ENCODE results near the gene ANKRD29.

The ANKRD29 gene

GRCh38 chr18:23683671-23684070 lies 21.0 kb upstream of the ANKRD29 start:
- DNase-seq: peak; percentile 22

DNA sequence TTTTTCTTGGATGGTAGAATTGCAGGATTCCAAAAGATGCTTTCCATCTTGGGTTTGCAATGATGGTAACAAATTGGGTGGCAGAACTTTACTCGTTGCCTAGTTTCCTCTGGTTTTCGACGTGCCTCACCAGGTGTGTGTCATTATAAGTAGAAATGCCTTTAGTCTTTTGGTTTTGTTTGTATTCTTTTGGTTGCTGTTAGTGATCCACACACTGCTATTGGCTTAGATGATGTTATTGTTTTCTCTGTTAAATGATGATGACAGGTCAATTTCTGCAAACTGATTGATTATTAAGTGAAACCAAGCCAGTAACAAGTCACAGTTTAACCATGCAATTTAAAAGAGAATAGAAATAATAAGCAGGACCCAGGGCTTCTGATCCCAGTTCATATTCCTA lies 20.4 kb upstream of the ANKRD29 start:
- DNase-seq: no peak

- DNase-seq: no peak
These were observed 19.8 kb upstream of the ANKRD29 start for GRCh38 chr18:23682472-23682871.

GRCh38 chr18:23682045-23682444 lies 19.3 kb upstream of the ANKRD29 start:
- DNase-seq: no peak

DNA sequence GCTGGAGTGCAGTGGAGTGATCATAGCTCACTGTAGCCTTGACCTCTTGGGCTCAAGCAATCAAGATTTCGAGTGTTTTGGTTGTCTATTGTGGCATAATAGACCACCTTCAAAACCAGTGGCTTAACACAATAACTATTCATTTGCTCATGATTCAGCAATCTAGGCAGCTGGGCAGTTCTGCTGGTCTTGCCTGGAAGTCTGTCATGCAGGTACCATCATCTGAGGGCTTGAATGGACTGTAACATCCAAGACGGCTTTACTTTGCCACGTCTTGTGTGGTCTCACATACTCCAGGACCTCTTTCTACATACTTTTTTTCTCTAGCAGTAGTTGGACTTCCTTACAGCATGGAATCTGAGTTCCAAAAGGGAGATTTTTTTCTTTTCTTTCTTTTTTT lies 13.2 kb upstream of the ANKRD29 start:
- DNase-seq: no peak

- DNase-seq: no peak
These were observed 12.5 kb upstream of the ANKRD29 start for GRCh38 chr18:23675236-23675635.

- no peak for DNase-seq
These were observed 11.0 kb upstream of the ANKRD29 start for GRCh38 chr18:23673725-23674124.

- no peak for DNase-seq
These were observed 8.9 kb upstream of the ANKRD29 start for GRCh38 chr18:23671564-23671963.

GRCh38 chr18:23669804-23670405 lies 7.2 kb upstream of the ANKRD29 start:
- DNase-seq: no peak

GRCh38 chr18:23669202-23669766 lies 6.6 kb upstream of the ANKRD29 start:
- DNase-seq: no peak

GRCh38 chr18:23668731-23669130 lies 6.0 kb upstream of the ANKRD29 start:
- DNase-seq: no peak

- DNase-seq: no peak
These were observed 4.4 kb upstream of the ANKRD29 start for GRCh38 chr18:23667114-23667513.

- no peak for DNase-seq
These were observed 2.0 kb upstream of the ANKRD29 start for GRCh38 chr18:23664674-23665073.

GRCh38 chr18:23661735-23662308 lies 889 bp downstream of the ANKRD29 start:
- DNase-seq: no peak

- DNase-seq: no peak
These were observed 4.4 kb downstream of the ANKRD29 start for GRCh38 chr18:23658285-23658684.

GRCh38 chr18:23652232-23652631 lies 10.5 kb downstream of the ANKRD29 start:
- no peak for DNase-seq

DNA sequence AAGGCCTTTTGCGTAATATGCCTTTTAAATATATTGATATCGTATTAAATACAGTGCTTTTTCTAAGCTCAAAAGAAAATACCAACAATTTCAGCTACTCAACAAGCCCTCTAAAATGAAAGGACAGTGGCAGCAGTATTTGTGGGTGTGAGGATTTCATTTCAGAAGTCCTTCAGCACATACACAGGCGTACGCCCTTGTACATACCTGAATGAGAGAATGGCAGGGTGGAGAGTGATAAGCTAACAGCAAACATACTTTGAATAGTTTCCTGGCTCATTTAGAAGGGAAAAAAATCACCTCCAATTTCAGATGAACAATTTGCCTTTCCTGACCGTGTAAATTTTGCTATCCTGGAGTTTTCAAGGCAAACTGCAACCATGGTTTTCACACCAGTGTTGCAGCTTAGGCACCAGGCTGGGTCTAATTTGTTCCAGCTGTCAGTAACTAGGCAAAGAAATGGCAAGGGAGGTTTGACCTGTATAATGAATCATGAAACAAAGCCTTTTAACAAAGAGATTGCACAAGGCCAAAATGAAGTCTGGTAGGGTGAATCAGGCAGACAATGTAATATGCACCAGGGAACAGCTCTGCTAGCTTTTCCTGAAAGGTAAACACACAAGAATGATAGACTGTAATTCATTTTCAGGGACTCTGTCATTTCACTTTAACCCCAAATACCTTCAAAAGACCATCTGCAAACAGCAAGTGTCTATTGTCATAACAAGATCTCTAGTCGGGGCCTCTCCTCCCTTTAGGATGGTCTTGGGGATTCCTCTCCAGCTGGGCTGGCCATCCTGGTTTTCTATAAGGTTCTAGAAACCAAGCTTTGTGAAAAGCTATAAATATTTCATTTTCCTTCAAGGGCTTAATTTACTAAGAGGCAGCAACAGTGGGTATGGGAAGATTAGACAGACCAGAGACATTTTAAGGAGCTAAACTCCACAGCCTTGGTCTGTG lies 11.5 kb downstream of the ANKRD29 start:
- DNase-seq: no peak

DNA sequence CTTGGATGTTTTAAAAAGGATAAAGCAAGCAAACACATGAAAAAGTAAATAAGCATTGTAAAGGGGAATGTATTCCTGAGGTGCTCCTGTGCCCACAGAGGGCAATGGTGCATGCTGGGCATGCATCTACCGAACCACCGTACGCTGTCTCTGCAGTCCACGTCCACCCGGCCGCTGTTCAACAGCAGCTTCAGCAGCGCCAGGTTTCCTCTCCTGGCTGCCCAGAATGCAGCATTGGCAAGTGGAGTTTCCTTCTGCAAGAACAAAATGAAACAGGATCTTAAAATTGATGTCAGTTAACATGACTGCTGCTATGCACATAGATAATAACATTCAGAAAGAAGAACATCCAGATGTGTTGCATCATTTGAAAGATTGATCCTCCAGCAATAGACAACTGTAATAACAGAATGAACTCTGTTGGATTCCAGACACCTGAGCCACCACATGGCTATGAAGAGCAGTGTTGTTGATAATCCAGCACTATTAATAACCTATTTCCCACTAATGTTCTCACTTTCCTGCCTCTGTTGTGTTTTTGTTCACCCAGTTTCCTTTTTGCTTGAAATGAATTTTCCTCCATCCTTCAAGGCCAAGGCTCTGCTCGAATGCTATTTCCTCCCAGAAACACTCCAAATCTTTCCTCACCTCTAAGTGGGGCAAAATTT lies 13.6 kb downstream of the ANKRD29 start:
- DNase-seq: peak; percentile 54

GRCh38 chr18:23648456-23648855 lies 14.3 kb downstream of the ANKRD29 start:
- DNase-seq: no peak

GRCh38 chr18:23646282-23646681 lies 16.4 kb downstream of the ANKRD29 start:
- no peak for DNase-seq

DNA sequence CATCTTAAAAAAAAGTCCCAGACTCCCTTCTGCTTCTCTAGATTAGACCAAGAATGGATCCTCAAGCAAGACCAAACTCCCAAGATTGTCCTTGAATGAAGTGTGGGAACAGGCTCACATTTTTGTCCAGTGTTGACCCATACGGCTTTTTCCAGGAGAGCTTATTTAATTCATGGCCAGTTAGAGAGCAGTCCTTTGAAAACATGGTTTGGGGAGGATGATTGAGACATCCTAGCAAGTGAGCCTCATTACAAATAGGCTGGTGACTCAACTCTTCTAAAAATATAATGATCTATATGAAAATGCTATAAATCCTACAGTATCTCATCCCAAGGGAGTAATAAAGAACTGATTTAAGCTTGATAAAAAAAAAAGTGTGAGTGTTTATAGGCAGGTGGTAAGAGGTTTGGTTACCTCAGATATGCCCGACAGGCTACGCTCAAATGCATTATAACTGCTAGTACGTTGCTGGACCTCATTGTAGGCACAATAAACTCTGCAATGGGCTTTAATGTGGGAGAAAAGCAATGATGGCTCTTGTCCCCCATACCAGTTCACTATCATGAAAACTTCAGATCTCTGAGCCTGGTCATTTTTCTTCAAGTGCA lies 17.0 kb downstream of the ANKRD29 start:
- peak; percentile 7 for DNase-seq

DNA sequence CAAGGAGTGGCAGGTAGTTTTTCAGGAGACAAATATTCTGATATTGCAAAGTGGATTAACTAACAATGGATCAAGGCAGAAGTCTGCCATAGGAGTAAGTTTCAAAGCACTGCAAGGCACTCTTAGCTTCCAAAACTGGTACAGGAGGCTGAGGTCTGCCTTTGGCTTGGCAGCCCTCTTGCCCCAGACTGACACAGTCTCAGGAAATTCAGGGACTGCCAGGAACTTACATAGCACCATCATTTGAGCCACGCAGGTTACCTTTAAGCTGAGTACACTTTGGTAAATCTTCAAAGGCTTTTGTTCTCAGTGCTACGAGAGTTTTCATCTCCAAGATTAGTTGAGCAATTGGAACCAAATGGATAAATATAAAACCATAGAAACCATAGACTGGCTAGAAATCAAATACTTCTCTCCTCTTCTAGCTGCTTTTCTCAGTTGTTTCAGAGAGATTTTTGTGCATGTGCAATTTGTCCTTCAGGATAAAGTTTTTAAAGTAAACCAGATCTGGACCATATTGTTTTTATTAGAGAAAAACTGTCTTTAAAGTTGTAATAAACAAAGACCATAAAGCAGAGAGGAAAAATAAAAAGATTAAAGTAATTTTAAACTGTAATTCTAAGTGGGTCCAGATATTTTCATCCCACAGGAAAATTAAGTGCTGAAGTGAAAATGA lies 18.8 kb downstream of the ANKRD29 start:
- no peak for DNase-seq
